ENCODE measurements around the gene EDA. TPM values are rescaled to one million over a fixed set of nuclear protein-coding genes. Genes with fewer than 3 reads are reported as not detected.

EDA gene
- total RNA-seq, 1 experiment from 2014 or later, result 0.98 TPM

- intact Hi-C loops (cut with micrococcal nuclease; ENCODE audit: unreplicated experiment), result no loop called here
- Mint-ChIP-seq H3K4me3 (ENCODE audit: unreplicated experiment) (no peak overlapping the region), H3K27me3 (ENCODE audit: insufficient read depth, unreplicated experiment) (peaks cover 4% of the 10 kb centered on the region), H3K27ac (ENCODE audit: unreplicated experiment) (no peak overlapping the region), H3K4me1 (ENCODE audit: low read depth, unreplicated experiment) (no peaks in the 10 kb centered on the region), H3K36me3 (ENCODE audit: insufficient read depth, unreplicated experiment) (no peaks in the 10 kb centered on the region), H3K9me3 (ENCODE audit: unreplicated experiment) (no peaks in the 10 kb centered on the region)
- no peak for TF ChIP-seq CTCF (IDR thresholded peaks at IDR 0.05; ENCODE audit: insufficient read depth in 1 of 2, low read depth in 1 of 2, low read length in 1 of 2, severe bottlenecking in 1 of 2, unreplicated experiment in 1 of 2)
- Histone ChIP-seq H3K27me3 (replicated peaks; ENCODE audit: control insufficient read depth, insufficient read depth, low read length) (no peaks in the 10 kb centered on the region), H3K4me1 (no peaks in the 10 kb centered on the region), H3K4me3 (ENCODE audit: low read depth, low read length) (no peak overlapping the region), H3K9me3 (no peaks in the 10 kb centered on the region), H3K36me3 (ENCODE audit: control insufficient read depth, insufficient read depth, low read length) (no peaks in the 10 kb centered on the region)
- CTCF ChIA-PET, result no interaction called here
- POLR2A ChIA-PET, result no interaction called here
- DNase-seq, result no peak
- BruUV-seq (replicated peaks), result no TSS peak
These were observed 472.8 kb downstream of the EDA start for GRCh38 chrX:70088751-70089150.

Small RNAs within 50 kb of the gene (microRNA-seq; reads per million reads assigned to microRNA genes)
- 1.1 reads per million for gene MIR676

Other genes starting within 250 kb of the EDA start
- gene NALF2, start 111.8 kb upstream of the EDA start, total RNA-seq (2022), result 3.0 and 3.1 TPM in 2 replicates

All from Caco-2 (cell line).